Measurements from ENCODE around the gene TIAM1.

TIAM1 gene

GRCh38 chr21:31351960-31352359, 7.9 kb upstream of the TIAM1 start:
- no peak for DNase-seq

GRCh38 chr21:31351438-31351837, 7.4 kb upstream of the TIAM1 start:
- no peak for DNase-seq

- no peak for DNase-seq
Measured at GRCh38 chr21:31349208-31349607, 5.1 kb upstream of the TIAM1 start.

GRCh38 chr21:31348188-31348587, 4.1 kb upstream of the TIAM1 start:
- no peak for DNase-seq

DNA sequence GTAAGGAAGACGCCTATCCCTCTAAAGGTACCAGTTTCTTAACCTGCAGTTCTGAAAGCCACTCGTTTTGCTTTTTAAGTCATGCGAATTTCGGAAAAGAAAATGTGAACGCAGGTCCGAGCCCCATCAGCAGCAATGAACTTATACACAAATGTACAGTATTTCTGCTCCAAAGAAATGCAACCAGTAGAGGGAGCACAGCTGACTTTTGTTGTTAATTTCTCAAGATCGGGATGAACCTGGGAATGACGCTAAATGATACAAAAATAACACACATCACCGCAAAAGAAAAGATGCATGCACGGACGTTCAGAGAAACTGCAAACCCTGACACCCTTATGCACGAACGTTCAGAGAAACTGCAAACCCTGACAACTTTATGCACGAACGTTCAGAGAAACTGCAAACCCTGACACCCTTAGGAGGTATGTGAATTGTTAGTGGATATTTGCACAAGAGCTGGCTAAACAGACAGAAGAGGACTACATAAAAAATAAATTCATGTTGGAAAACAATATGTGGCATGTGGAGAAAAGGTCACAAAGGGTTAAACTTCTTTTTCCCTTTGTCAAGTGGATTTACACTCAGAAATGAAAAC, 3.5 kb upstream of the TIAM1 start:
- DNase-seq, result no peak

GRCh38 chr21:31346256-31346821, 2.3 kb upstream of the TIAM1 start:
- no peak for DNase-seq

GRCh38 chr21:31345136-31345535, 1.1 kb upstream of the TIAM1 start:
- DNase-seq, result no peak

- no peak for DNase-seq
Measured at GRCh38 chr21:31343030-31343510, 991 bp downstream of the TIAM1 start.

GRCh38 chr21:31342348-31342747, 1.7 kb downstream of the TIAM1 start:
- DNase-seq, result no peak

DNA sequence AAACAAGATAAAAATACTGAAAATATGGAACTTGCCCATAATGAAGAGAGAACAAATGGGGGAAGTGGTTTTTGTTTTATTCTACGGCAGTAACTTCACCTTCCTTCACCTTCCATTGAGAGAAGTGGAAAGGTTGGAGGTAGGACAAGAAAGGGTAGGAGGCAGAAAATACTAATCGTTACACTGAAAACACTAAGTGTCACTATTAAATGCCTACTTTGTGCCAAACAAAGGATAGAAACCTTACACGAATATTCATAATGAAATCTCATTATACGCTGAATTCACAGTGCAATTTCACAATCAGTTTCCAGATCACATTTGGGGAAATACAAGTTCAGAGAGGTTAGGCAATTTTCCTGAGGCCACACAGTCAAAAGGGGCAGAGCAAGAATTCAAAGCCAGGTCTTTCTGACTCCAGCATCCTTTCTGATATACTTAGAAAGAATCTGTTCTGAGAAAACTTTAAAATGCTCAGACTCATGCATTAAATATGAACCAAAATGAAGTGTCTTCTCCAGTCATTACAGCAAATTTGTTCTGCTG, 3.0 kb downstream of the TIAM1 start:
- no peak for DNase-seq

DNA sequence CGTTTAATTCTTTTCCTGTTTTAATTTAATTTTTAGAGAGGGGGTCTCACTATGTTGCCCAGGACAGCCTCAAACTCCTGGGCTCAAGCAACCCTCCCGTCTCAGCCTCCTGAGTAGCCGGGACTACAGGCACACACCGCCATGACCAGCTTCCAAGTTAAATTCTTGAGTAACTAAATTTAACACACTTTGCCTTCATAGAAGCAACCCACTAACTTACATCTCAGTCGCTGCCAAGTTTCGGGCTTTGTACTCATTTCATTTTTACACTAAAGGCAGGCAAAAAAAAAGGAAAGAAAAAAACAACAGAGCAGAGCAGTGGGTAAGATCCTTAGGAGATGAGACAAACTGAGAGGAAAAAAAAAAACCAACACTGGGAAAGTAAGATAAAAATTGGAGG, 3.5 kb downstream of the TIAM1 start:
- DNase-seq, result no peak

- no peak for DNase-seq
Measured at GRCh38 chr21:31339721-31340120, 4.3 kb downstream of the TIAM1 start.

DNA sequence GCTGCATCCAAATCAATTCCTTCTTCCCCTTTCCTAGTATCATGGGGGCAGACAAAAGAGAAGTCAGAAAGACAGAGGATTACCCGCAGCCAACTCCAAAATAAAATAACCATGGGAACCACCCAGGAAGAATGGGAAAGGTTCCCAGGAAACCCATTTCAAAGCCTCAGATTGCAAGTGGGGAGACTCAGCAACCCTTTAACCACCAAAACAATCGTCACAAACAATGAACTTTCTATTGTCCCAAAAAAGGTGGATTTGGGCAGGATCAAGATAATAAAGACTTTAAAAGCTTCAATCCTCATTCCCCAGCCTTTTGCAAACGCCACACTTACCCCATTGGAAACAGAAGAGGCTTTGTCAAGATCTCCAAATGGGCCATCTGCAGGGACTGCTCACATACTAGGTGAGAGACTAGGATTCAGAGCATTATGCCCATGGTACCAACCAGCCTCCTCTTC, 5.1 kb downstream of the TIAM1 start:
- no peak for DNase-seq

- DNase-seq, result no peak
Measured at GRCh38 chr21:31337996-31338907, 5.8 kb downstream of the TIAM1 start.

- DNase-seq, result no peak
Measured at GRCh38 chr21:31337086-31337485, 7.0 kb downstream of the TIAM1 start.

- no peak for DNase-seq
Measured at GRCh38 chr21:31336739-31337040, 7.4 kb downstream of the TIAM1 start.

GRCh38 chr21:31335957-31336738, 7.9 kb downstream of the TIAM1 start:
- DNase-seq, result no peak

GRCh38 chr21:31334648-31335121, 9.4 kb downstream of the TIAM1 start:
- DNase-seq, result peak; percentile 75

- no peak for DNase-seq
Measured at GRCh38 chr21:31332525-31332924, 11.5 kb downstream of the TIAM1 start.

- no peak for DNase-seq
Measured at GRCh38 chr21:31331231-31331630, 12.8 kb downstream of the TIAM1 start.

DNA sequence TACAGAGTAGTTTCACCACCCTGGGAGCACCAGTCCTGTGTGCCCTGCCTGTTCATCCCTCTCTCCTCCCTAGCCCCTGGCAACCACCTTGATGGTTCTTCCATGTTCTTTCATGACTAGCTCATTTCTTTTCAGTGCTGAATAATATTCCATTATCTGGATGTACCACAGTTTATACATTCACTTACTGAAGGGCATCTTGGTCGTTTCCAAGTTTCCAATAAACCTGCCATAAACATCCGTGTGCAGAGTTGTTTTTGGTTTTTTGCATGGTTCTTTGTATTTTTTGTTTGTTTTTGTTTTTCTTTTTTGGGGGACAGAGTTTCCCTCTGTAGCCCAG, 13.9 kb downstream of the TIAM1 start:
- no peak for DNase-seq

GRCh38 chr21:31329456-31330143, 14.5 kb downstream of the TIAM1 start:
- DNase-seq, result no peak

Measured in SHP77 treated with DMSO at 0.1 percent for 48 hours (cell line).